Neural cell (in vitro differentiated cells): ENCODE results near the gene PIGK. TPM values are rescaled to one million over a fixed set of nuclear protein-coding genes. Genes with fewer than 3 reads are reported as not detected.

ENCODE experiments used
- H2AFZ ChIP-seq: fragments of 200-600, 300-800 bp; sonication (generic), shearing (Covaris generic); 2 replicates; pipeline ENCODE4 v1.6.0; 2014; ENCODE audit warnings: low read depth, mild to moderate bottlenecking, antibody characterized with exemption, low read length, moderate library complexity
- H3F3A ChIP-seq: fragments of 200-600 bp; shearing (Covaris generic); 2 replicates; pipeline ENCODE4 v1.6.1; 2016; ENCODE audit warnings: mild to moderate bottlenecking, moderate library complexity, mixed read lengths, antibody characterized with exemption, low read length; ENCODE audit not compliant: insufficient read depth, poor library complexity, severe bottlenecking
- H3K27ac ChIP-seq: fragments of 200-600, 300-800 bp; sonication (generic), shearing (Covaris generic); 2 replicates; pipeline ENCODE4 v1.5.1; 2014; ENCODE audit warnings: mild to moderate bottlenecking, low read length, moderate library complexity
- H3K27me3 ChIP-seq: fragments of 300-800, 200-600 bp; sonication (generic), shearing (Covaris generic); 2 replicates; pipeline ENCODE4 v1.6.0; 2014; ENCODE audit warnings: mild to moderate bottlenecking, low read depth, low read length, moderate library complexity; ENCODE audit not compliant: insufficient read depth
- H3K36me3 ChIP-seq: fragments of 300-800, 200-600 bp; sonication (generic), shearing (Covaris generic); 2 replicates; pipeline ENCODE4 v1.5.1; 2014; ENCODE audit warnings: mild to moderate bottlenecking, antibody characterized with exemption, low read length, moderate library complexity; ENCODE audit not compliant: insufficient read depth
- H3K4me2 ChIP-seq: fragments of 300-800, 200-600 bp; sonication (generic), shearing (Covaris generic); 2 replicates; pipeline ENCODE4 v1.6.0; 2014; ENCODE audit warnings: mild to moderate bottlenecking, low read length
- H3K4me3 ChIP-seq: fragments of 300-800, 200-600 bp; sonication (generic), shearing (Covaris generic); 2 replicates; pipeline ENCODE4 v1.5.1; 2014; ENCODE audit warnings: mild to moderate bottlenecking, low read length, moderate library complexity
- H3K79me2 ChIP-seq: fragments of 200-600 bp; shearing (Covaris generic); replicated peaks from 2 replicates; pipeline ENCODE4 v1.6.0; 2014; ENCODE audit warnings: mild to moderate bottlenecking, low read length, moderate library complexity; ENCODE audit not compliant: insufficient read depth
- H3K9ac ChIP-seq: fragments of 300-800, 200-600 bp; sonication (generic), shearing (Covaris generic); 2 replicates; pipeline ENCODE4 v1.6.1; 2016; ENCODE audit warnings: mild to moderate bottlenecking, low read length, mixed read lengths
- H3K9me2 ChIP-seq: fragments of 200-600 bp; shearing (Covaris generic); 2 replicates; pipeline ENCODE4 v1.6.1; 2016; ENCODE audit warnings: mild to moderate bottlenecking, low read length, mixed read lengths; ENCODE audit not compliant: insufficient read depth
- H3K9me3 ChIP-seq: fragments of 200-600, 300-800 bp; sonication (generic), shearing (Covaris generic); 2 replicates; pipeline ENCODE4 v1.6.1; 2016; ENCODE audit warnings: mild to moderate bottlenecking, mixed run types, low read length, moderate library complexity, mixed read lengths
- H4K20me1 ChIP-seq: fragments of 200-600 bp; shearing (Covaris generic); 2 replicates; pipeline ENCODE4 v1.6.1; 2016; ENCODE audit warnings: mild to moderate bottlenecking, mixed run types; ENCODE audit not compliant: insufficient read depth
- CTCF ChIP-seq: fragments of 450-650 bp; IDR thresholded peaks from 2 replicates; pipeline ENCODE4 v1.5.1; 2014; ENCODE audit warnings: antibody characterized with exemption, mild to moderate bottlenecking, moderate library complexity; ENCODE audit not compliant: poor library complexity, severe bottlenecking
- EP300 ChIP-seq: fragments of 450-650 bp; conservative IDR thresholded peaks from 2 replicates; pipeline ENCODE4 v1.6.1; 2014; ENCODE audit warnings: antibody characterized with exemption, mild to moderate bottlenecking, moderate library complexity; ENCODE audit not compliant: poor library complexity, severe bottlenecking
- EZH2 ChIP-seq: fragments of 200-600, 300-800 bp; shearing (Covaris generic), sonication (generic); IDR thresholded peaks from 2 replicates; pipeline ENCODE4 v1.6.1; 2014; ENCODE audit warnings: antibody characterized with exemption, low read length, borderline replicate concordance, mild to moderate bottlenecking; ENCODE audit not compliant: insufficient read depth, poor library complexity, severe bottlenecking
- MXI1 ChIP-seq: fragments of 450-650 bp; conservative IDR thresholded peaks from 2 replicates; pipeline ENCODE4 v1.6.1; 2014; ENCODE audit warnings: antibody characterized with exemption, mild to moderate bottlenecking; ENCODE audit not compliant: poor library complexity, severe bottlenecking
- POLR2AphosphoS5 ChIP-seq: IDR thresholded peaks from 2 replicates; pipeline ENCODE4 v1.6.1; 2012
- RAD21 ChIP-seq: fragments of 450-650 bp; conservative IDR thresholded peaks from 2 replicates; pipeline ENCODE4 v1.6.1; 2014; ENCODE audit warnings: antibody characterized with exemption, mild to moderate bottlenecking, moderate library complexity
- REST ChIP-seq: IDR thresholded peaks from 2 replicates; pipeline ENCODE4 v1.6.1; 2012; ENCODE audit warnings: borderline replicate concordance
- SMC3 ChIP-seq: fragments of 450-650 bp; conservative IDR thresholded peaks from 2 replicates; pipeline ENCODE4 v1.6.1; 2014; ENCODE audit warnings: antibody characterized with exemption, mild to moderate bottlenecking, moderate library complexity; ENCODE audit not compliant: poor library complexity
- TAF1 ChIP-seq: IDR thresholded peaks from 2 replicates; pipeline ENCODE4 v1.6.1; 2012; ENCODE audit warnings: low read depth
- polyA plus RNA-seq: library from polyadenylated mRNA; depleted of rRNA; stranded (reverse); fragments of >200 nt; gene quantifications from 2 replicates; pipeline ENCODE4 v1.2.3, GENCODE V29; 2014

Gene PIGK
- polyA plus RNA-seq, 1 donor from 2014 or later, result 24.3 TPM

DNA sequence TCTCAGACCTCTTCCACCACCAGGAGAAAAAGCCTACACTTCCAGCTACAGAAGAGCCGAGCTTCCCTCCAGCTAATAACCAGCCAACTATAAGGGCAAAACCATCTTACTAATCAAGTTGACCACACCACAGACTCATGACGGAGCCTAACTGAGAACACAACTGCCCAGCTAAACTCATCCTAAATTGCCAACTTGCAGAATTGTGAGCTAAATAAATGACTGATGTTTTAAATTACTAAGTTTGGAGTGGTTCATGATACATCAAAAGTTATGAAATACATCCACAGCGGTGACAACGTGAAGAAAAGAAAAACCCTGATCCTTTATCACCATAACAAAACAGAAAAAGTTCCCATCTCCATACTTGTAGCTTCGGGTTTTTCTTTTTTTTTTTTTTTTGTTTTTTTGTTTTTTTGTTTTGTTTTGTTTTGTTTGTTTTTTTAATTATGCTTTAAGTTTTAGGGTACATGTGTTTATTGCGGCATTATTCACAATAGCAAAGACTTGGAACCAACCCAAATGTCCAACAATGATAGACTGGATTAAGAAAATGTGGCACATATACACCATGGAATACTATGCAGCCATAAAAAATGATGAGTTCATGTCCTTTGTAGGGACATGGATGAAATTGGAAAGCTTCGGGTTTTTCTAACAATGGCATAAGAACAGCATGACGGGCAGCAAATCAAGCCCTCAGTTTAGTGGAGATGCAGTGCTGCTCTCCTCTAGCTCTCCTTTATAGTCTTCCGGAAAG is 122.6 kb downstream of the PIGK start:
- Histone ChIP-seq H3K27me3 (no peaks in the 10 kb centered on the region), H3K79me2 (no peaks in the 10 kb centered on the region), H2AFZ (no peak overlapping the region), H3K36me3 (no peaks in the 10 kb centered on the region), H3K9me2 (no peaks in the 10 kb centered on the region), H3K9me3 (no peaks in the 10 kb centered on the region), H4K20me1 (no peaks in the 10 kb centered on the region), H3K27ac (no peak overlapping the region), H3K4me2 (no peak overlapping the region), H3F3A (no peaks in the 10 kb centered on the region), H3K4me3 (no peak overlapping the region), H3K9ac (no peak overlapping the region)
- TF ChIP-seq REST (no peak), EZH2 (no peak), SMC3 (no peak), RAD21 (no peak), MXI1 (no peak), EP300 (no peak), POLR2AphosphoS5 (no peak), TAF1 (no peak), CTCF (no peak)

GRCh38 chr1:77095236-77095635 is 124.0 kb downstream of the PIGK start:
- TF ChIP-seq EZH2 (no peak), RAD21 (peak; percentile 38), MXI1 (no peak), CTCF (no peak)
- no peak overlapping the region for H3K9ac ChIP-seq
- no peaks in the 10 kb centered on the region for H3F3A ChIP-seq
- H3K9me3 ChIP-seq, result no peaks in the 10 kb centered on the region
- H3K27ac ChIP-seq, result no peak overlapping the region
- H3K9me2 ChIP-seq, result no peaks in the 10 kb centered on the region
- H3K4me3 ChIP-seq, result no peak overlapping the region
- H3K4me2 ChIP-seq, result no peak overlapping the region
- no peak overlapping the region for H2AFZ ChIP-seq
- no peaks in the 10 kb centered on the region for H4K20me1 ChIP-seq
- no peaks in the 10 kb centered on the region for H3K36me3 ChIP-seq
- no peaks in the 10 kb centered on the region for H3K79me2 ChIP-seq
- no peaks in the 10 kb centered on the region for H3K27me3 ChIP-seq
